Neural crest cell (in vitro differentiated cells): ENCODE measurements around the gene ACACA. TPM values are rescaled to one million over a fixed set of nuclear protein-coding genes. Genes with fewer than 3 reads are reported as not detected.

Source experiments
- DNase-seq: peaks from one replicate; pipeline ENCODE4 v3.0.0; 2021; ENCODE audit warnings: low read depth, mixed read lengths, low spot score
- H3K27ac Mint-ChIP-seq: one replicate; pipeline ENCODE4 v1.8.0; 2021; ENCODE audit warnings: mild to moderate bottlenecking, mixed read lengths; ENCODE audit not compliant: unreplicated experiment
- H3K27me3 Mint-ChIP-seq: 2 replicates; pipeline ENCODE4 v1.8.0; 2021; ENCODE audit warnings: low read depth, mild to moderate bottlenecking, mixed read lengths
- H3K36me3 Mint-ChIP-seq: 2 replicates; pipeline ENCODE4 v1.8.0; 2021; ENCODE audit warnings: low read depth, mild to moderate bottlenecking, mixed read lengths
- H3K4me1 Mint-ChIP-seq: 2 replicates; pipeline ENCODE4 v1.8.0; 2021; ENCODE audit warnings: mixed read lengths
- H3K4me3 Mint-ChIP-seq: one replicate; pipeline ENCODE4 v1.8.0; 2021; ENCODE audit warnings: mild to moderate bottlenecking, mixed read lengths
- H3K9me3 Mint-ChIP-seq: 2 replicates; pipeline ENCODE4 v1.8.0; 2021; ENCODE audit warnings: mixed read lengths
- total RNA-seq: library from RNA; stranded (reverse); gene quantifications from 2 replicates; pipeline ENCODE4 v1.2.1, GENCODE V29; 2021
- TF ChIP-seq, protein P1 (sequence below): fragments of 200-600 bp; sonication (generic); conservative IDR thresholded peaks from 2 replicates; pipeline ENCODE4 v1.5.0; 2021; ENCODE audit warnings: antibody characterized with exemption, mild to moderate bottlenecking

Gene ACACA
- total RNA-seq, 1 donor from 2014 or later, result 211 TPM

DNA sequence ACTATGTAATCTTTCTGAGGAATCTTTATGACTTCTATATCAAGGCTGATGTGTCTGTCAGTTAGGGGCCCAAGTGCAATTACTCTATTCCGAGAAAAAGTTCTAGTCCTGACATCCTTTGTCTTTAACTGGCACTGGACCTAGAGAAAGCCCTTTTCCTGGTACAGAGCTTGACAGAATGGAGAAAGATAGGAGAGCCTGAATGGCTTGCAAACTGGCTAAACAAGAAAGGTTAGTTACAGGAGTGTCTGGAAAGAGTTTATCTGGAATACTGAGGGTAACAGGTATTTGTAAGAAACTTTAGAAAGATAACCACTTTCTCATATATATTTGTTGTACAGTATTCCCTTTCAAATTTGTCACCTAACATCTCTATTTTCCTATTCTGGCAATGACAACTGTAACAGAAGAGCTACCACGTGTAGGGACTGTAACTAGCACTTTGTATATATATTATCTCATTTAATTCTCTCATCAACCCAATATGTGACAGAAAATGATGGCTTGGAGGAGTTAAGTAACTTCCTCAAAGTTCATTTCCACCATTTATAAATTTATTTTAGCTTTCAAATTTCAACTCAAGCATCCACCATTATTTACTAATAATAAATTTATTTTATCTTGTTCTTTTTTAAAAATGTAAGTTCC is 128.3 kb downstream of the ACACA start:
- H3K4me1 Mint-ChIP-seq, result peaks cover 13% of the 10 kb centered on the region
- no peak overlapping the region for H3K4me3 Mint-ChIP-seq
- no peak overlapping the region for H3K27ac Mint-ChIP-seq
- no peak for DNase-seq
- H3K9me3 Mint-ChIP-seq, result no peaks in the 10 kb centered on the region
- H3K36me3 Mint-ChIP-seq, result peaks cover 26% of the 10 kb centered on the region
- TF ChIP-seq, protein P1, sequence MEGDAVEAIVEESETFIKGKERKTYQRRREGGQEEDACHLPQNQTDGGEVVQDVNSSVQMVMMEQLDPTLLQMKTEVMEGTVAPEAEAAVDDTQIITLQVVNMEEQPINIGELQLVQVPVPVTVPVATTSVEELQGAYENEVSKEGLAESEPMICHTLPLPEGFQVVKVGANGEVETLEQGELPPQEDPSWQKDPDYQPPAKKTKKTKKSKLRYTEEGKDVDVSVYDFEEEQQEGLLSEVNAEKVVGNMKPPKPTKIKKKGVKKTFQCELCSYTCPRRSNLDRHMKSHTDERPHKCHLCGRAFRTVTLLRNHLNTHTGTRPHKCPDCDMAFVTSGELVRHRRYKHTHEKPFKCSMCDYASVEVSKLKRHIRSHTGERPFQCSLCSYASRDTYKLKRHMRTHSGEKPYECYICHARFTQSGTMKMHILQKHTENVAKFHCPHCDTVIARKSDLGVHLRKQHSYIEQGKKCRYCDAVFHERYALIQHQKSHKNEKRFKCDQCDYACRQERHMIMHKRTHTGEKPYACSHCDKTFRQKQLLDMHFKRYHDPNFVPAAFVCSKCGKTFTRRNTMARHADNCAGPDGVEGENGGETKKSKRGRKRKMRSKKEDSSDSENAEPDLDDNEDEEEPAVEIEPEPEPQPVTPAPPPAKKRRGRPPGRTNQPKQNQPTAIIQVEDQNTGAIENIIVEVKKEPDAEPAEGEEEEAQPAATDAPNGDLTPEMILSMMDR, result no peak
- no peaks in the 10 kb centered on the region for H3K27me3 Mint-ChIP-seq

DNA sequence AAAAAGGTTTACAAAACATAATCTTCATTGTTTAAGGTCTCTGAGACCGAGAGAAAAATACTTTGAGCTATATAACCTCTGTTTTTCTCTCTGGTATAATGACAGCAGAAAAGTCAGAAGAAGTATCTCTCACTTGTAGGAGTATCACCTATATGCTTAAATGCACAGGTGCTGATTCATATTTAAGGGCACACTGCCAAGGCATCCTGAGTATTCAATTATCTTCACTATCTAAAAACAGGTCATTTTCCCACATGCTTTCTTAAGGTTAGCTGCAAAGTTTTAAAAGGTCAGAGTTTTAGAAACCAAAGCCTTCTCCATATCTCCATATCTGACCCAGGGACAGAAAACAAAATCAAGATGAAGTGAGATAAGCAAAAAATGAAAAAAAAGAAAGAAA is 130.2 kb downstream of the ACACA start:
- H3K36me3 Mint-ChIP-seq, result peaks cover 13% of the 10 kb centered on the region
- no peak overlapping the region for H3K27ac Mint-ChIP-seq
- H3K27me3 Mint-ChIP-seq, result no peaks in the 10 kb centered on the region
- H3K9me3 Mint-ChIP-seq, result no peaks in the 10 kb centered on the region
- no peak for DNase-seq
- peaks cover 15% of the 10 kb centered on the region for H3K4me1 Mint-ChIP-seq
- TF ChIP-seq, protein P1, result no peak
- no peak overlapping the region for H3K4me3 Mint-ChIP-seq

DNA sequence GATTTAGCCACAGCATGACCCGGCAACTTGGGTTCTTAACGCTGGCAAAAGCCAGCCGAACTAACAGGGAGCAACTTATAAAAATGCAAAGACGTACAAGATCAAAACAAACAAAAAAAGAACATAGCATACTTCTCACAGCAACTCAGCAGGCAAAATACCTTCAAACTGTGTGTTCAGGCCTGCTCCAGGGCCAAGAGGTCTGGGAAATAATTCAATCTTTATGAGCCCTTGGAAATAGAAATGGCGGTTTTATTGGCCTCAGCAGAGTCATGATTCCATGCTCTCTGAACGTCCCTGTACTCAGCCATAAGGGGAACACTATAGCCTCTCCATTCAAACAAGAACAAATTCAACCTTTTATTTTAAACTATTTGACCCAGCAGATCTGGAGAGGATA is 132.2 kb downstream of the ACACA start:
- peaks cover 19% of the 10 kb centered on the region for H3K36me3 Mint-ChIP-seq
- TF ChIP-seq, protein P1, result no peak

DNA sequence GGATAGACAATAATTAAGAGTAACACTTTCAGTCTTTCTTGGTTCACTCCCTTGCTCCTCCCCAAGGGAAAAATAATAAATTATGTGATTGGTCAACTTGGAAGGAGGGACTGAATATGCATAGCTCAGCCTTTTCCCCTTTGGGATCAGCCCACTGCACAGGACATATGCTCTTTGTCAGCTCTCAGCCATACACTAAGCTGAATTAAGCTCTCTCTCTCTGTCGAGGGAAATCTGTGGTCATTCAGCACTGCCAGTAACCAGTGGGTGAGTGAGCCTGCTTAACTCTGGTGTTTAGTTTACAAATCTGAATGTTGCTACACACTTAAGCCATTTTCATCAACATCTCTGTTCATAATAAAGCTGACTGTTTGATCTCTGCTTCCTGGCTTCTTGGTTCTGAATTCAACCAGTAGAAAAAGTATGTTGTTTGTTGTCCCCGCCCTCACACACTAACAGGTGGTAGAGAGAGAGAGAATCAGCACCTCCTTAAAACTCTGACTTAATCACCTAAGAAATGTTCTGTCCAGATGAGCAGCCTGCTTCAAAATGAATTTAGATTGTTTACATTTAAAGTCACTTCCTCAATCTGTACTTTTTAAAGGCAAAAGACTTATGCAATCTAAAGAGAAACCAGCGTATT is 133.1 kb downstream of the ACACA start:
- H3K9me3 Mint-ChIP-seq, result no peaks in the 10 kb centered on the region
- no peak for DNase-seq
- H3K4me3 Mint-ChIP-seq, result no peak overlapping the region
- no peak overlapping the region for H3K27ac Mint-ChIP-seq
- H3K36me3 Mint-ChIP-seq, result peaks cover 22% of the 10 kb centered on the region
- TF ChIP-seq, protein P1, result no peak
- H3K27me3 Mint-ChIP-seq, result no peaks in the 10 kb centered on the region
- H3K4me1 Mint-ChIP-seq, result peaks cover 15% of the 10 kb centered on the region

More for the DNA sequence above, 132.2 kb downstream of the ACACA start:
- no peaks in the 10 kb centered on the region for H3K9me3 Mint-ChIP-seq
- H3K27me3 Mint-ChIP-seq, result no peaks in the 10 kb centered on the region
- no peak for DNase-seq
- H3K27ac Mint-ChIP-seq, result no peak overlapping the region
- H3K4me1 Mint-ChIP-seq, result peaks cover 15% of the 10 kb centered on the region
- H3K4me3 Mint-ChIP-seq, result no peak overlapping the region

DNA sequence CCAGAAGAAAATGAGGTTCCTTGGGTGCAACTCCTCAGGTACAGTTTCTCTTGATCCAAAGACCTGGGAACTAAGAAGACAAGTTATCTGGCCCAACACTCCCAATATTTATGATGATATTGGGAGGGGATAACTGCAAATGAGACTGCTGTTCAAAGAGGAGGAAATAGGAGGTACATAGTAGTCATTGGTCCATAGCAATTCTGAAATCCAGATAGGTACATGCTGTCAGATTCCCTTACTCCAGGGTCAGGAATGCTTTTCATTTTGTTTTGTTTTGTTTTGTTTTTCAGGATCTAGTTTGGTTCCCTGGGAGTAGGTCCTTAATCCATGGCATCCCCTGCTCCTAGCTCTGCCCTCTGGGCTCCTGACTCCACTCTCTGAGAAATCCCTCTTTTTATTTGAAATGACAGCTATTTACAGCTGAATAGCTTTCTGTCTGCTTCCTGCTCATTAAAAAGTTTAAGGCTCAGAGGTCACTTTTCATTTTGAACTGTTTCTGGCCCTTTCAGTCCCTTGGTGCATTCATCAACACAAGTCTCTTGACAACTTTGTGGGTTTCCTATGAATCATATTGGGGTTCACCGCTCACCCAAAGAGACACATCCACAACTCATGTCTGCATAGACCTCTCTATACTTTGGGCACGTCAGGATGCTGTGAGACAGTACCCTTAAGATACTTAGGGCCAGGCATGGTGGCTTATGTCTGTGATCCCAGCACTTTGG is 141.0 kb downstream of the ACACA start:
- no peak overlapping the region for H3K27ac Mint-ChIP-seq
- no peak for DNase-seq
- no peaks in the 10 kb centered on the region for H3K27me3 Mint-ChIP-seq
- no peak overlapping the region for H3K4me3 Mint-ChIP-seq
- H3K9me3 Mint-ChIP-seq, result peaks cover 12% of the 10 kb centered on the region
- H3K36me3 Mint-ChIP-seq, result peaks cover 57% of the 10 kb centered on the region
- no peaks in the 10 kb centered on the region for H3K4me1 Mint-ChIP-seq
- TF ChIP-seq, protein P1, result no peak
